Neural cell (in vitro differentiated cells): ENCODE data around the gene ZP2. TPM values are rescaled to one million over a fixed set of nuclear protein-coding genes. Genes with fewer than 3 reads are reported as not detected.
"Not testable (repeated sequence)": the region's sequence is repeated elsewhere in the genome, so short reads cannot be mapped to it uniquely, and the experiment has no call there.

Experiments used
- H2AFZ ChIP-seq: fragments of 200-600, 300-800 bp; sonication (generic), shearing (Covaris generic); 2 replicates; pipeline ENCODE4 v1.6.0; 2014; ENCODE audit warnings: low read depth, mild to moderate bottlenecking, antibody characterized with exemption, low read length, moderate library complexity
- H3F3A ChIP-seq: fragments of 200-600 bp; shearing (Covaris generic); 2 replicates; pipeline ENCODE4 v1.6.1; 2016; ENCODE audit warnings: mild to moderate bottlenecking, moderate library complexity, mixed read lengths, antibody characterized with exemption, low read length; ENCODE audit not compliant: insufficient read depth, poor library complexity, severe bottlenecking
- H3K27ac ChIP-seq: fragments of 200-600, 300-800 bp; sonication (generic), shearing (Covaris generic); 2 replicates; pipeline ENCODE4 v1.5.1; 2014; ENCODE audit warnings: mild to moderate bottlenecking, low read length, moderate library complexity
- H3K27me3 ChIP-seq: fragments of 300-800, 200-600 bp; sonication (generic), shearing (Covaris generic); 2 replicates; pipeline ENCODE4 v1.6.0; 2014; ENCODE audit warnings: mild to moderate bottlenecking, low read depth, low read length, moderate library complexity; ENCODE audit not compliant: insufficient read depth
- H3K36me3 ChIP-seq: fragments of 300-800, 200-600 bp; sonication (generic), shearing (Covaris generic); 2 replicates; pipeline ENCODE4 v1.5.1; 2014; ENCODE audit warnings: mild to moderate bottlenecking, antibody characterized with exemption, low read length, moderate library complexity; ENCODE audit not compliant: insufficient read depth
- H3K4me2 ChIP-seq: fragments of 300-800, 200-600 bp; sonication (generic), shearing (Covaris generic); 2 replicates; pipeline ENCODE4 v1.6.0; 2014; ENCODE audit warnings: mild to moderate bottlenecking, low read length
- H3K4me3 ChIP-seq: fragments of 300-800, 200-600 bp; sonication (generic), shearing (Covaris generic); 2 replicates; pipeline ENCODE4 v1.5.1; 2014; ENCODE audit warnings: mild to moderate bottlenecking, low read length, moderate library complexity
- H3K79me2 ChIP-seq: fragments of 200-600 bp; shearing (Covaris generic); replicated peaks from 2 replicates; pipeline ENCODE4 v1.6.0; 2014; ENCODE audit warnings: mild to moderate bottlenecking, low read length, moderate library complexity; ENCODE audit not compliant: insufficient read depth
- H3K9ac ChIP-seq: fragments of 300-800, 200-600 bp; sonication (generic), shearing (Covaris generic); 2 replicates; pipeline ENCODE4 v1.6.1; 2016; ENCODE audit warnings: mild to moderate bottlenecking, low read length, mixed read lengths
- H3K9me2 ChIP-seq: fragments of 200-600 bp; shearing (Covaris generic); 2 replicates; pipeline ENCODE4 v1.6.1; 2016; ENCODE audit warnings: mild to moderate bottlenecking, low read length, mixed read lengths; ENCODE audit not compliant: insufficient read depth
- H3K9me3 ChIP-seq: fragments of 200-600, 300-800 bp; sonication (generic), shearing (Covaris generic); 2 replicates; pipeline ENCODE4 v1.6.1; 2016; ENCODE audit warnings: mild to moderate bottlenecking, mixed run types, low read length, moderate library complexity, mixed read lengths
- H4K20me1 ChIP-seq: fragments of 200-600 bp; shearing (Covaris generic); 2 replicates; pipeline ENCODE4 v1.6.1; 2016; ENCODE audit warnings: mild to moderate bottlenecking, mixed run types; ENCODE audit not compliant: insufficient read depth
- CTCF ChIP-seq: fragments of 450-650 bp; IDR thresholded peaks from 2 replicates; pipeline ENCODE4 v1.5.1; 2014; ENCODE audit warnings: antibody characterized with exemption, mild to moderate bottlenecking, moderate library complexity; ENCODE audit not compliant: poor library complexity, severe bottlenecking
- EP300 ChIP-seq: fragments of 450-650 bp; conservative IDR thresholded peaks from 2 replicates; pipeline ENCODE4 v1.6.1; 2014; ENCODE audit warnings: antibody characterized with exemption, mild to moderate bottlenecking, moderate library complexity; ENCODE audit not compliant: poor library complexity, severe bottlenecking
- EZH2 ChIP-seq: fragments of 200-600, 300-800 bp; shearing (Covaris generic), sonication (generic); IDR thresholded peaks from 2 replicates; pipeline ENCODE4 v1.6.1; 2014; ENCODE audit warnings: antibody characterized with exemption, low read length, borderline replicate concordance, mild to moderate bottlenecking; ENCODE audit not compliant: insufficient read depth, poor library complexity, severe bottlenecking
- MXI1 ChIP-seq: fragments of 450-650 bp; conservative IDR thresholded peaks from 2 replicates; pipeline ENCODE4 v1.6.1; 2014; ENCODE audit warnings: antibody characterized with exemption, mild to moderate bottlenecking; ENCODE audit not compliant: poor library complexity, severe bottlenecking
- POLR2AphosphoS5 ChIP-seq: IDR thresholded peaks from 2 replicates; pipeline ENCODE4 v1.6.1; 2012
- RAD21 ChIP-seq: fragments of 450-650 bp; conservative IDR thresholded peaks from 2 replicates; pipeline ENCODE4 v1.6.1; 2014; ENCODE audit warnings: antibody characterized with exemption, mild to moderate bottlenecking, moderate library complexity
- REST ChIP-seq: IDR thresholded peaks from 2 replicates; pipeline ENCODE4 v1.6.1; 2012; ENCODE audit warnings: borderline replicate concordance
- SMC3 ChIP-seq: fragments of 450-650 bp; conservative IDR thresholded peaks from 2 replicates; pipeline ENCODE4 v1.6.1; 2014; ENCODE audit warnings: antibody characterized with exemption, mild to moderate bottlenecking, moderate library complexity; ENCODE audit not compliant: poor library complexity
- TAF1 ChIP-seq: IDR thresholded peaks from 2 replicates; pipeline ENCODE4 v1.6.1; 2012; ENCODE audit warnings: low read depth
- polyA plus RNA-seq: library from polyadenylated mRNA; depleted of rRNA; stranded (reverse); fragments of >200 nt; gene quantifications from 2 replicates; pipeline ENCODE4 v1.2.3, GENCODE V29; 2014

Gene ZP2
- polyA plus RNA-seq, 1 donor from 2014 or later = not detected

- H3K79me2 ChIP-seq = no peaks in the 10 kb centered on the region
- H3K4me2 ChIP-seq = no peak overlapping the region
- H3F3A ChIP-seq = no peaks in the 10 kb centered on the region
- no peak for TF ChIP-seq POLR2AphosphoS5
- TF ChIP-seq RAD21 = no peak
- no peak for TF ChIP-seq EP300
- no peak for TF ChIP-seq MXI1
- TF ChIP-seq CTCF = no peak
- TF ChIP-seq SMC3 = no peak
- TF ChIP-seq TAF1 = no peak
- TF ChIP-seq EZH2 = no peak
- TF ChIP-seq REST = no peak
- H3K9me3 ChIP-seq = no peaks in the 10 kb centered on the region
- H3K9me2 ChIP-seq = no peaks in the 10 kb centered on the region
- H3K27ac ChIP-seq = no peak overlapping the region
- H2AFZ ChIP-seq = no peak overlapping the region
- H3K27me3 ChIP-seq = no peaks in the 10 kb centered on the region
- H3K9ac ChIP-seq = no peak overlapping the region
- H3K36me3 ChIP-seq = no peaks in the 10 kb centered on the region
- H3K4me3 ChIP-seq = no peak overlapping the region
- no peaks in the 10 kb centered on the region for H4K20me1 ChIP-seq
Observed at GRCh38 chr16:21250072-21250923, 38.9 kb upstream of the ZP2 start.

GRCh38 chr16:21248179-21248578, 36.8 kb upstream of the ZP2 start:
- H3K27me3 ChIP-seq, H3K4me2 ChIP-seq, H4K20me1 ChIP-seq, H3K9me3 ChIP-seq, H2AFZ ChIP-seq, H3K27ac ChIP-seq, H3K9ac ChIP-seq, H3K79me2 ChIP-seq, H3K4me3 ChIP-seq, H3K36me3 ChIP-seq, H3F3A ChIP-seq, H3K9me2 ChIP-seq: not testable (repeated sequence)
